Measurements from ENCODE around the gene NOS2. TPM values are rescaled to one million over a fixed set of nuclear protein-coding genes. Genes with fewer than 3 reads are reported as not detected.
"Not testable (repeated sequence)": the region's sequence is repeated elsewhere in the genome, so short reads cannot be mapped to it uniquely, and the experiment has no call there.

The NOS2 gene
- total RNA-seq, 1 experiment from 2014 or later, result 0.35 TPM

GRCh38 chr17:27725982-27726381 is 74.3 kb downstream of the NOS2 start:
- H3K23me2 ChIP-seq (ENCODE audit: insufficient read length, low read depth, low read length, poor library complexity, severe bottlenecking); H3K56ac ChIP-seq (ENCODE audit: insufficient read length, low read depth, low read length); H2AFZ ChIP-seq (ENCODE audit: low read length); H3K4me3 Mint-ChIP-seq; H3K79me2 ChIP-seq (ENCODE audit: insufficient read depth, low read length); H3K4me1 Mint-ChIP-seq; H4K5ac ChIP-seq (ENCODE audit: insufficient read length, low read depth, low read length); H3K27me3 Mint-ChIP-seq (ENCODE audit: low read depth); H2BK15ac ChIP-seq (ENCODE audit: low read depth, low read length); H4K8ac ChIP-seq (replicated peaks; ENCODE audit: insufficient read length, low read depth, low read length); H3K18ac ChIP-seq (ENCODE audit: insufficient read length, low read depth, low read length); H4K91ac ChIP-seq (ENCODE audit: insufficient read length, low read depth, low read length); H3K79me1 ChIP-seq (ENCODE audit: insufficient read depth, low read depth, low read length, poor library complexity, severe bottlenecking); H3K9me3 Mint-ChIP-seq; H3K23ac ChIP-seq (ENCODE audit: insufficient read length, low read depth, low read length); H3K14ac ChIP-seq (ENCODE audit: insufficient read depth, low read length); H2BK5ac ChIP-seq (ENCODE audit: insufficient read length, low read length); H3T11ph ChIP-seq (ENCODE audit: low read length); H4K20me1 ChIP-seq (ENCODE audit: control insufficient read depth, insufficient read depth, insufficient read length); H2BK20ac ChIP-seq (ENCODE audit: low read depth, low read length, poor library complexity, severe bottlenecking); H3K4me2 ChIP-seq (ENCODE audit: insufficient read depth, insufficient read length, low read length); H3K4me1 ChIP-seq (ENCODE audit: insufficient read depth, low read length); H2BK12ac ChIP-seq (ENCODE audit: insufficient read length, low read depth, low read length); H3K9me3 ChIP-seq (ENCODE audit: control insufficient read depth, low read depth, low read length); H2BK120ac ChIP-seq (ENCODE audit: low read depth, low read length, poor library complexity, severe bottlenecking); H3K27ac ChIP-seq (ENCODE audit: insufficient read length, low read depth, low read length); H3K9ac ChIP-seq (ENCODE audit: extremely low read depth, insufficient read length, low read length); H2AK5ac ChIP-seq (ENCODE audit: insufficient read length, low read length); H3K36me3 Mint-ChIP-seq (ENCODE audit: insufficient read depth in 1 of 3, low read depth in 3 of 3); H3K4ac ChIP-seq (ENCODE audit: low read depth, low read length); H3K27me3 ChIP-seq (ENCODE audit: insufficient read depth, low read length); H3K27ac Mint-ChIP-seq: not testable (repeated sequence)
- WGBS (ENCODE audit: extremely low coverage, insufficient read length, low lambda C conversion rate), result no CpG with 5 or more reads among the region's 6 CpGs
- peak; percentile 13 for DNase-seq

Data from H9 (cell line).